HL-60 (cell line): ENCODE results near the gene COLEC12.

Experiments
- DNase-seq, 2 experiments: peaks; one replicate each; pipeline ENCODE4 v3.0.0-alpha.2; 2010 to 2020; ENCODE audit warnings: low read depth in 1 of 2, low spot score in 1 of 2
- H3K27ac ChIP-seq: fragments of 250-450 bp; sonication (Bioruptor Pico); replicated peaks from 2 replicates; pipeline ENCODE4 v1.5.1; 2020; ENCODE audit warnings: mild to moderate bottlenecking, moderate library complexity
- H3K27me3 ChIP-seq: fragments of 250-450 bp; sonication (Bioruptor Pico); 2 replicates; pipeline ENCODE4 v1.5.1; 2021; ENCODE audit warnings: mild to moderate bottlenecking, moderate library complexity; ENCODE audit not compliant: insufficient read depth, poor library complexity, severe bottlenecking
- H3K4me3 ChIP-seq: replicated peaks from 2 replicates; pipeline ENCODE4 v1.5.1; 2011; ENCODE audit warnings: mild to moderate bottlenecking, control low read depth, low read length; ENCODE audit not compliant: insufficient read depth
- GABPA ChIP-seq: IDR thresholded peaks from 2 replicates; pipeline ENCODE4 v1.6.1; 2012; ENCODE audit warnings: low read depth
- POLR2AphosphoS5 ChIP-seq: IDR thresholded peaks from 2 replicates; pipeline ENCODE4 v1.6.1; 2012; ENCODE audit warnings: low read depth
- SPI1 ChIP-seq: IDR thresholded peaks from 2 replicates; pipeline ENCODE4 v1.6.1; 2012; ENCODE audit warnings: low read depth, mild to moderate bottlenecking, borderline replicate concordance
- TF ChIP-seq, protein P1 (sequence below): IDR thresholded peaks from 2 replicates; pipeline ENCODE4 v1.6.1; 2012; ENCODE audit warnings: low read depth; ENCODE audit not compliant: insufficient replicate concordance
- TF ChIP-seq, protein P2 (sequence below): IDR thresholded peaks from one replicate; pipeline ENCODE4 v1.5.1; 2011; ENCODE audit warnings: low read length, control low read depth, inconsistent platforms; ENCODE audit not compliant: insufficient read depth

COLEC12 gene

DNA sequence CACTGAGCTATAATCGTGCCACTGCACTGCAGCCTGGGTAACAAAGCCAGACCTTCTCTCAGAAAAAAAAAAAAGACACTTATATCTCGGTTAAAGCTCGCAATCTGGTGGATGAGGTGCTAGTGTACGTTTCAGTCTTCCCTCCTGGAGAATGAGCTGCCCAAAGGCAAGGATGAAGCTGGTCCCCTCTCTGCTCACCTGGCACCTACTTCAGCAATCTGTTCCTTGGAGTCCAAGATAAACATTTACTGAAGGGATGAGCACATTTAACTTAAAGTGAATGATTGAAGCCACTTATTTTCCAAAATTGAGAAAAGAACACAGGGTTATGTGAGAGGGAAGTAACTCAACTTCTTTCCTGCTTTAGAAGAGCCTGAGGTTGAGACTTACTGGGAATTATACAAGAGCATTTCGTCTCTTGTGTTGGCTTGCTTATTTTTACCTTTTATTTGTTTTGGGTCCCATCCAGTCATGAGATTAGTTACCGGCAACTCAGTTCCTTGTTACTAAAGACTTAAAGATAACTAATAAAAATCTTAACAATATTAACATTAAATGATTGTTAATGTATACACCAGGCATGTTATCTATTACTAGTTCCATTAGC is 33.6 kb upstream of the COLEC12 start:
- H3K27ac ChIP-seq, result no peak overlapping the region
- no peak for DNase-seq
- no peak overlapping the region for H3K4me3 ChIP-seq
- TF ChIP-seq, protein P1, sequence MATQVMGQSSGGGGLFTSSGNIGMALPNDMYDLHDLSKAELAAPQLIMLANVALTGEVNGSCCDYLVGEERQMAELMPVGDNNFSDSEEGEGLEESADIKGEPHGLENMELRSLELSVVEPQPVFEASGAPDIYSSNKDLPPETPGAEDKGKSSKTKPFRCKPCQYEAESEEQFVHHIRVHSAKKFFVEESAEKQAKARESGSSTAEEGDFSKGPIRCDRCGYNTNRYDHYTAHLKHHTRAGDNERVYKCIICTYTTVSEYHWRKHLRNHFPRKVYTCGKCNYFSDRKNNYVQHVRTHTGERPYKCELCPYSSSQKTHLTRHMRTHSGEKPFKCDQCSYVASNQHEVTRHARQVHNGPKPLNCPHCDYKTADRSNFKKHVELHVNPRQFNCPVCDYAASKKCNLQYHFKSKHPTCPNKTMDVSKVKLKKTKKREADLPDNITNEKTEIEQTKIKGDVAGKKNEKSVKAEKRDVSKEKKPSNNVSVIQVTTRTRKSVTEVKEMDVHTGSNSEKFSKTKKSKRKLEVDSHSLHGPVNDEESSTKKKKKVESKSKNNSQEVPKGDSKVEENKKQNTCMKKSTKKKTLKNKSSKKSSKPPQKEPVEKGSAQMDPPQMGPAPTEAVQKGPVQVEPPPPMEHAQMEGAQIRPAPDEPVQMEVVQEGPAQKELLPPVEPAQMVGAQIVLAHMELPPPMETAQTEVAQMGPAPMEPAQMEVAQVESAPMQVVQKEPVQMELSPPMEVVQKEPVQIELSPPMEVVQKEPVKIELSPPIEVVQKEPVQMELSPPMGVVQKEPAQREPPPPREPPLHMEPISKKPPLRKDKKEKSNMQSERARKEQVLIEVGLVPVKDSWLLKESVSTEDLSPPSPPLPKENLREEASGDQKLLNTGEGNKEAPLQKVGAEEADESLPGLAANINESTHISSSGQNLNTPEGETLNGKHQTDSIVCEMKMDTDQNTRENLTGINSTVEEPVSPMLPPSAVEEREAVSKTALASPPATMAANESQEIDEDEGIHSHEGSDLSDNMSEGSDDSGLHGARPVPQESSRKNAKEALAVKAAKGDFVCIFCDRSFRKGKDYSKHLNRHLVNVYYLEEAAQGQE, result no peak
- no peak for TF ChIP-seq GABPA
- H3K27me3 ChIP-seq, result no peaks in the 10 kb centered on the region

DNA sequence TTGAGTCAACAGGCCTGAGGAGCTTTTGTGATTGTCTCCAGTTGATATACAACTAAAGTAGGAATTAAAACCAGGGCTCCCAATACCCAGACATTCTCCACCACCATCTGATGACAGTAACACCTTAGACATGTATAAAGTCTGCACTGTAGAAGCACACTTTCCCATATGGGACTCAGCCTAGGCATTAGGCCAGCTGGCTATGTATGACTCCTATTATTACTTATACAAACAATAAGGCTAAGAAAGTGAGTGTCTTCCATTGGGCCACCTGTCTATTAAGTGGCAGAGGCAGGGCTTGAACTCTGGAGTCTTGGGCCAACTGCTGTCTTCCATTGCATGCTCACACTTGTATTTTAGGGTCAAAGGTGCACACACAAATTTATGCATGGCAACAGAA is 32.1 kb upstream of the COLEC12 start:
- no peak overlapping the region for H3K4me3 ChIP-seq
- H3K27ac ChIP-seq, result no peak overlapping the region
- TF ChIP-seq SPI1 (no peak), POLR2AphosphoS5 (no peak), GABPA (no peak)
- TF ChIP-seq, protein P2, sequence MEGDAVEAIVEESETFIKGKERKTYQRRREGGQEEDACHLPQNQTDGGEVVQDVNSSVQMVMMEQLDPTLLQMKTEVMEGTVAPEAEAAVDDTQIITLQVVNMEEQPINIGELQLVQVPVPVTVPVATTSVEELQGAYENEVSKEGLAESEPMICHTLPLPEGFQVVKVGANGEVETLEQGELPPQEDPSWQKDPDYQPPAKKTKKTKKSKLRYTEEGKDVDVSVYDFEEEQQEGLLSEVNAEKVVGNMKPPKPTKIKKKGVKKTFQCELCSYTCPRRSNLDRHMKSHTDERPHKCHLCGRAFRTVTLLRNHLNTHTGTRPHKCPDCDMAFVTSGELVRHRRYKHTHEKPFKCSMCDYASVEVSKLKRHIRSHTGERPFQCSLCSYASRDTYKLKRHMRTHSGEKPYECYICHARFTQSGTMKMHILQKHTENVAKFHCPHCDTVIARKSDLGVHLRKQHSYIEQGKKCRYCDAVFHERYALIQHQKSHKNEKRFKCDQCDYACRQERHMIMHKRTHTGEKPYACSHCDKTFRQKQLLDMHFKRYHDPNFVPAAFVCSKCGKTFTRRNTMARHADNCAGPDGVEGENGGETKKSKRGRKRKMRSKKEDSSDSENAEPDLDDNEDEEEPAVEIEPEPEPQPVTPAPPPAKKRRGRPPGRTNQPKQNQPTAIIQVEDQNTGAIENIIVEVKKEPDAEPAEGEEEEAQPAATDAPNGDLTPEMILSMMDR, result no peak
- TF ChIP-seq, protein P1, result no peak
- DNase-seq, result no peak
- no peaks in the 10 kb centered on the region for H3K27me3 ChIP-seq

- DNase-seq, result no peak
- Histone ChIP-seq H3K4me3 (no peak overlapping the region), H3K27me3 (no peaks in the 10 kb centered on the region), H3K27ac (no peak overlapping the region)
- TF ChIP-seq SPI1, result peak; percentile 45; the same call in 1 of the 2 replicates
- TF ChIP-seq GABPA, result no peak
- TF ChIP-seq, protein P2, result no peak
These were observed 31.5 kb upstream of the COLEC12 start for GRCh38 chr18:532018-532417.

DNA sequence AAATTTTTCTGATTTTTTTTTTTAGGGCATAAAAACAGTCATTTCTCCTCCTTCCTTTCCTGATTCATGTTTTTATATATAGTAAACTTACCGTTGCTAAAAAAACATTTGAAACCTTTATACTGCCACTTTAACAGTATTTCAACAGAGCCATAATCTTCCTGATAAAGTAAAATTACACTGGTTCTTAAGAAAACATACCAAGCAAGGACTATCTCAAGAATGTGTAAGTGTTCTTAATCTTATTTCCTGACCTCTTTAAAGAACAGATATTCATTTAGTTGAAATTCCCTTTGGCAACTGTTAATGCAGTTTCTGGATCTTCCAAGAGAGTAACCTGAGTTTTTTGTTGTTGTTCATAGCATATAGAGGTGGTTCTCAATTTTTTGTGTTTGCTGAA is 26.6 kb upstream of the COLEC12 start:
- Histone ChIP-seq H3K4me3 (no peak overlapping the region), H3K27ac (no peak overlapping the region), H3K27me3 (no peaks in the 10 kb centered on the region)
- TF ChIP-seq POLR2AphosphoS5 (no peak), SPI1 (no peak), GABPA (no peak)
- TF ChIP-seq, protein P1, result no peak
- TF ChIP-seq, protein P2, result no peak
- no peak for DNase-seq
